IPS-18a (cell line): ENCODE results near the gene SLC7A6.

Source experiments
- H3K27ac ChIP-seq: one replicate; pipeline ENCODE4 v1.5.1; 2013; ENCODE audit warnings: low read length
- H3K27me3 ChIP-seq: one replicate; pipeline ENCODE4 v1.6.1; 2013; ENCODE audit warnings: mild to moderate bottlenecking, low read length; ENCODE audit not compliant: control insufficient read depth, insufficient read depth
- H3K36me3 ChIP-seq: one replicate; pipeline ENCODE4 v1.6.1; 2013; ENCODE audit warnings: low read depth, low read length; ENCODE audit not compliant: control insufficient read depth
- H3K4me1 ChIP-seq: one replicate; pipeline ENCODE4 v1.6.1; 2013; ENCODE audit warnings: low read depth, low read length; ENCODE audit not compliant: control insufficient read depth
- H3K4me3 ChIP-seq: one replicate; pipeline ENCODE4 v1.5.1; 2013; ENCODE audit warnings: low read length
- H3K9ac ChIP-seq: one replicate; pipeline ENCODE4 v1.6.1; 2013; ENCODE audit warnings: mild to moderate bottlenecking, low read length, moderate library complexity
- H3K9me3 ChIP-seq: one replicate; pipeline ENCODE4 v1.6.1; 2013; ENCODE audit warnings: low read depth, low read length; ENCODE audit not compliant: control insufficient read depth

The SLC7A6 gene

GRCh38 chr16:68263559-68264127 is 683 bp upstream of the SLC7A6 start:
- Histone ChIP-seq H3K27ac (no peak overlapping the region), H3K9me3 (no peaks in the 10 kb centered on the region), H3K27me3 (peaks cover 20% of the 10 kb centered on the region), H3K9ac (no peak overlapping the region), H3K4me3 (peak overlapping the region; percentile 84), H3K36me3 (no peaks in the 10 kb centered on the region), H3K4me1 (peaks cover 14% of the 10 kb centered on the region)

- H3K4me1 ChIP-seq: peaks cover 14% of the 10 kb centered on the region
- peak overlapping the region; percentile 61 for H3K9ac ChIP-seq
- H3K27ac ChIP-seq: no peak overlapping the region
- H3K36me3 ChIP-seq: no peaks in the 10 kb centered on the region
- H3K4me3 ChIP-seq: peak overlapping the region; percentile 84
- H3K9me3 ChIP-seq: no peaks in the 10 kb centered on the region
- H3K27me3 ChIP-seq: peaks cover 20% of the 10 kb centered on the region
These were observed 973 bp downstream of the SLC7A6 start for GRCh38 chr16:68265078-68265920.

- peak overlapping the region; percentile 18 for H3K27ac ChIP-seq
- peak overlapping the region; percentile 45 for H3K4me3 ChIP-seq
- H3K36me3 ChIP-seq: no peaks in the 10 kb centered on the region
- H3K9ac ChIP-seq: peak overlapping the region; percentile 34
- peaks cover 20% of the 10 kb centered on the region for H3K27me3 ChIP-seq
- H3K4me1 ChIP-seq: peaks cover 14% of the 10 kb centered on the region
- no peaks in the 10 kb centered on the region for H3K9me3 ChIP-seq
These were observed 3.5 kb downstream of the SLC7A6 start for GRCh38 chr16:68267612-68268405.

GRCh38 chr16:68269793-68270192 is 5.5 kb downstream of the SLC7A6 start:
- Histone ChIP-seq H3K27ac (no peak overlapping the region), H3K9me3 (no peaks in the 10 kb centered on the region), H3K4me1 (peaks cover 14% of the 10 kb centered on the region), H3K4me3 (no peak overlapping the region), H3K27me3 (peaks cover 10% of the 10 kb centered on the region), H3K9ac (no peak overlapping the region), H3K36me3 (peaks cover 10% of the 10 kb centered on the region)

- no peak overlapping the region for H3K4me3 ChIP-seq
- H3K4me1 ChIP-seq: peaks cover 14% of the 10 kb centered on the region
- no peak overlapping the region for H3K27ac ChIP-seq
- H3K36me3 ChIP-seq: peaks cover 13% of the 10 kb centered on the region
- no peaks in the 10 kb centered on the region for H3K9me3 ChIP-seq
- peaks cover 5% of the 10 kb centered on the region for H3K27me3 ChIP-seq
- no peak overlapping the region for H3K9ac ChIP-seq
These were observed 6.0 kb downstream of the SLC7A6 start for GRCh38 chr16:68270353-68270752.

- no peaks in the 10 kb centered on the region for H3K27me3 ChIP-seq
- no peak overlapping the region for H3K9ac ChIP-seq
- no peak overlapping the region for H3K27ac ChIP-seq
- no peaks in the 10 kb centered on the region for H3K9me3 ChIP-seq
- peaks cover 7% of the 10 kb centered on the region for H3K4me1 ChIP-seq
- no peak overlapping the region for H3K4me3 ChIP-seq
- H3K36me3 ChIP-seq: peaks cover 13% of the 10 kb centered on the region
These were observed 8.3 kb downstream of the SLC7A6 start for GRCh38 chr16:68272507-68273209.

- no peak overlapping the region for H3K4me3 ChIP-seq
- no peaks in the 10 kb centered on the region for H3K4me1 ChIP-seq
- no peaks in the 10 kb centered on the region for H3K9me3 ChIP-seq
- H3K27ac ChIP-seq: no peak overlapping the region
- H3K36me3 ChIP-seq: peaks cover 13% of the 10 kb centered on the region
- no peak overlapping the region for H3K9ac ChIP-seq
- H3K27me3 ChIP-seq: no peaks in the 10 kb centered on the region
These were observed 9.1 kb downstream of the SLC7A6 start for GRCh38 chr16:68273459-68273858.

GRCh38 chr16:68273896-68274295 is 9.6 kb downstream of the SLC7A6 start:
- Histone ChIP-seq H3K27me3 (no peaks in the 10 kb centered on the region), H3K27ac (no peak overlapping the region), H3K9me3 (no peaks in the 10 kb centered on the region), H3K36me3 (peaks cover 13% of the 10 kb centered on the region), H3K4me1 (no peaks in the 10 kb centered on the region), H3K4me3 (no peak overlapping the region), H3K9ac (no peak overlapping the region)

- H3K9ac ChIP-seq: no peak overlapping the region
These were observed 10.1 kb downstream of the SLC7A6 start for GRCh38 chr16:68274441-68274840.

GRCh38 chr16:68275611-68276191 is 11.4 kb downstream of the SLC7A6 start:
- H3K9ac ChIP-seq: no peak overlapping the region
- H3K36me3 ChIP-seq: peaks cover 13% of the 10 kb centered on the region
- H3K4me1 ChIP-seq: no peaks in the 10 kb centered on the region
- H3K27ac ChIP-seq: no peak overlapping the region
- H3K27me3 ChIP-seq: no peaks in the 10 kb centered on the region
- H3K9me3 ChIP-seq: no peaks in the 10 kb centered on the region
- H3K4me3 ChIP-seq: no peak overlapping the region

More at GRCh38 chr16:68274441-68274840, 10.1 kb downstream of the SLC7A6 start:
- no peaks in the 10 kb centered on the region for H3K4me1 ChIP-seq
- H3K4me3 ChIP-seq: no peak overlapping the region
- peaks cover 13% of the 10 kb centered on the region for H3K36me3 ChIP-seq
- H3K27me3 ChIP-seq: no peaks in the 10 kb centered on the region
- no peak overlapping the region for H3K27ac ChIP-seq
- no peaks in the 10 kb centered on the region for H3K9me3 ChIP-seq

GRCh38 chr16:68276223-68276622 is 11.9 kb downstream of the SLC7A6 start:
- no peaks in the 10 kb centered on the region for H3K4me1 ChIP-seq
- no peak overlapping the region for H3K4me3 ChIP-seq
- H3K36me3 ChIP-seq: peaks cover 15% of the 10 kb centered on the region
- no peaks in the 10 kb centered on the region for H3K27me3 ChIP-seq
- no peak overlapping the region for H3K9ac ChIP-seq
- no peak overlapping the region for H3K27ac ChIP-seq
- no peaks in the 10 kb centered on the region for H3K9me3 ChIP-seq
